AG09309 (cell line): ENCODE data around the gene ATG4B.

Experiments
- DNase-seq: peaks from one replicate; pipeline ENCODE4 v3.0.0-alpha.2; 2010; ENCODE audit warnings: low read depth
- H3K4me3 ChIP-seq: 2 replicates; pipeline ENCODE4 v1.5.1; 2011; ENCODE audit warnings: mild to moderate bottlenecking, low read depth, low read length, moderate library complexity; ENCODE audit not compliant: control insufficient read depth
- TF ChIP-seq, protein P1 (sequence below): IDR thresholded peaks from 2 replicates; pipeline ENCODE4 v1.5.1; 2011; ENCODE audit warnings: mild to moderate bottlenecking, low read depth, low read length, inconsistent platforms; ENCODE audit not compliant: insufficient read depth, control insufficient read depth; ENCODE audit errors: missing control alignments

Gene ATG4B

GRCh38 chr2:241649927-241650326 lies 12.4 kb downstream of the ATG4B start:
- DNase-seq = no peak
- H3K4me3 ChIP-seq = no peak overlapping the region
- TF ChIP-seq, protein P1, sequence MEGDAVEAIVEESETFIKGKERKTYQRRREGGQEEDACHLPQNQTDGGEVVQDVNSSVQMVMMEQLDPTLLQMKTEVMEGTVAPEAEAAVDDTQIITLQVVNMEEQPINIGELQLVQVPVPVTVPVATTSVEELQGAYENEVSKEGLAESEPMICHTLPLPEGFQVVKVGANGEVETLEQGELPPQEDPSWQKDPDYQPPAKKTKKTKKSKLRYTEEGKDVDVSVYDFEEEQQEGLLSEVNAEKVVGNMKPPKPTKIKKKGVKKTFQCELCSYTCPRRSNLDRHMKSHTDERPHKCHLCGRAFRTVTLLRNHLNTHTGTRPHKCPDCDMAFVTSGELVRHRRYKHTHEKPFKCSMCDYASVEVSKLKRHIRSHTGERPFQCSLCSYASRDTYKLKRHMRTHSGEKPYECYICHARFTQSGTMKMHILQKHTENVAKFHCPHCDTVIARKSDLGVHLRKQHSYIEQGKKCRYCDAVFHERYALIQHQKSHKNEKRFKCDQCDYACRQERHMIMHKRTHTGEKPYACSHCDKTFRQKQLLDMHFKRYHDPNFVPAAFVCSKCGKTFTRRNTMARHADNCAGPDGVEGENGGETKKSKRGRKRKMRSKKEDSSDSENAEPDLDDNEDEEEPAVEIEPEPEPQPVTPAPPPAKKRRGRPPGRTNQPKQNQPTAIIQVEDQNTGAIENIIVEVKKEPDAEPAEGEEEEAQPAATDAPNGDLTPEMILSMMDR = no peak

DNA sequence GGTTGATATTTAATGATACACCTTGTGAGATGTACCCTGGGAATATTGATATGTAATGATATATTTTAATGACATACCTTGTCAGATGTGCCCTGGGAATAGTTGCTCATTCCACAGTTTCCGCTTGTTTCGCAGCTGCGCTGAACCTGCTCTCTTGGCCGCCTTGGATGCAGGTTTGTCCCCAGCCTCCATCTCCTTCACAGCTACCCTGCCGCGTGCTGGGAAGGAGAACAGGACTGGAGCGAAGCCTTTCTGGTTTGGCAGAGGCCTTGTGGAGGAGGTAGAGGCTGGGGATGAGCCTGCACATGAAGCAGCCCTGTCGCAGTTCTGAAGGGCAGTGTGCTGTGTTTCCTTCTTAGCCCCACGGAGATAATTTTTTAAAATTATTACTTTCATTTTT lies 14.6 kb downstream of the ATG4B start:
- no peak overlapping the region for H3K4me3 ChIP-seq
- TF ChIP-seq, protein P1 = no peak
- no peak for DNase-seq

DNA sequence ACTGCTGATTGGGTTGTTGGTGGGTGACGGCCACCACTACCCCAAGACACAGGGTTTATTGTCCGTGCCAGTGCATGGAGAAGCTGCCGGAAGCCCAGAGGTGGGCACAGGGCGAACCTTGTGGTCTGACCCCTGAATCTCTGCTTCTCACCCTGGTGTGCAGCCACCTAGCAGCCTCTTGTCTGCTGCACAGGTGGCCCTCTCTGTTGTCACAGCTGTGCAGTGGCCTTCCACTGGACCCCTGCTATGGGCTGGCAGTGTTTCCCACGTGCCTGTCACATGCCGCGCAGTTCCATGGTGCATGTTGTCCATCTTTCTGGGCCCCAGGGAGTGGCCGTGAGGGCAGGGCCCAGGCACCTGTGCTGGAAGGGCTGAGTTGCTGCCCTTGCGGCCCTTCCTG lies 15.2 kb downstream of the ATG4B start:
- TF ChIP-seq, protein P1 = no peak
- no peak overlapping the region for H3K4me3 ChIP-seq
- DNase-seq = no peak

- TF ChIP-seq, protein P1 = no peak
- DNase-seq = no peak
- H3K4me3 ChIP-seq = no peak overlapping the region
These were observed 15.8 kb downstream of the ATG4B start for GRCh38 chr2:241653210-241653750.

DNA sequence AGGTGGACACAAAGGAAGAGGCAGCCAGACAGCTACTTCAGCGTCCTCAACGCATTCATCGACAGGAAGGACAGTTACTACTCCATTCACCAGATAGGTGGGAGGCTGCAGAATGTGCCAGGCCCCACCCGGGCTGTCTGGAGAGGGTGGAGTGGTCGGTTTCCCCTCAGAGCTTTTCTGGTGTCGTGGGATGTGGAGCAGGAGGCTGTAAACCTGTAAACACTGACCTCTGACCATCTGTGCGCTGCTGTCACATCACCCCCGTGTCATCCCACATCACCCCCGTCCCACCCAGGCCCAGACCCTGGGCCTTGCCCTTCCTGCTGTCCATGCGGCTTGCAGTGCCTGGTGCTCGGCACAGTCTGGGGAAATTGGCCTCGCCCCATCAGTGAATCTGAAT lies 17.1 kb downstream of the ATG4B start:
- DNase-seq = no peak
- no peak overlapping the region for H3K4me3 ChIP-seq
- TF ChIP-seq, protein P1 = no peak

DNA sequence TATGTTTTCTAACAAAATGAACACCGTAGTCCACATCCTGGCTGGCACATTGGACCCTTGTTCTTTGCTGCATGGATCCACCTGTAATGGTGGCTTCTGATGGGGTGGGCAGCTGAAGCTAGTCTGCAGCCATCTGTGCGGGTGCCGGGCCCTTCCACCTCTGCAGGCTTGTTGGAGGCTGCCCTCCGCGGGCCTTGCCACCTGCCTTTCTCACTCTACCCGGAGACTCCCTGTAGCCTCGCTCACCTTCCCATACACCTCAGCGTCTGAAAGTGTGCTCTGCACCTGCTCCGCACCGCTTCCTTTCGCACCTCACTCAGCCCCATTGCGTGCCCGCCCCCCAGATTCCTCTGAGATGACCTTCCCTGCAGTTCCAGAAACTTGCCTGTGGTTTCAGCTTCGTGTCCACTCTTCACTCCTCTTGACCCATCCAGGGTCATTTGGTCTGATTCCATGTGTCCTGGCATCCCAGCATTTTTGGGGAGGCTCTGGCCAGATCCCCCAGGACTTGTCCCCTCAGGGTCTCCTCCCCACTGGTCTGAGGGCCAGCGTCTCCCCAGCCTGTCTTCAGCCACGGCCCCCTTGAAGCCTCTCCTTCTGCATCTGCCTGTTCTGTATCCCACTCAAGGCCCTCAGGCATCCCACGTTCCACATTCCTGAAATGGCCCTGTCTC lies 18.2 kb downstream of the ATG4B start:
- H3K4me3 ChIP-seq = no peak overlapping the region
- no peak for DNase-seq
- TF ChIP-seq, protein P1 = no peak
